ENCODE results near the gene ING5. TPM values are rescaled to one million over a fixed set of nuclear protein-coding genes. Genes with fewer than 3 reads are reported as not detected.

ING5 gene
- total RNA-seq, 1 experiment from 2014 or later, result 45.9 TPM

GRCh38 chr2:241743620-241744019 is 41.8 kb downstream of the ING5 start:
- no peaks in the 10 kb centered on the region for H3K27me3 ChIP-seq (ENCODE audit: insufficient read depth, low read length)
- no peak overlapping the region for H3K27ac ChIP-seq (ENCODE audit: low read depth, low read length)
- peaks cover 8 to 11% of the 10 kb centered on the region in 2 experiments; a peak in 3 of 4 replicates for H3K36me3 ChIP-seq (ENCODE audit: control insufficient read depth in 1 of 2, insufficient read depth in 2 of 2, low read length in 2 of 2)
- BruUV-seq (replicated peaks), result no TSS peak
- CTCF ChIA-PET, result no interaction called here
- POLR2A ChIA-PET, result no interaction called here
- H3K4me2 ChIP-seq (ENCODE audit: low read length), result no peak overlapping the region
- TF ChIP-seq RAD21 (IDR thresholded peaks at IDR 0.05; ENCODE audit: low read depth) (no peak), SRF (IDR thresholded peaks at IDR 0.05; ENCODE audit: low read depth) (no peak), SP1 (IDR thresholded peaks at IDR 0.05; ENCODE audit: low read depth) (no peak), FOSL1 (IDR thresholded peaks at IDR 0.05; ENCODE audit: low read depth) (no peak), ZFX (IDR thresholded peaks at IDR 0.05) (no peak)
- H3K4me3 ChIP-seq (replicated peaks in 1 of 2; ENCODE audit: low read depth in 1 of 2, low read length in 2 of 2), result no peak overlapping the region
- no peak overlapping the region for H2AFZ ChIP-seq (ENCODE audit: low read depth, low read length, poor library complexity, severe bottlenecking)
- H3K9me2 ChIP-seq (ENCODE audit: insufficient read depth), result no peaks in the 10 kb centered on the region
- intact Hi-C loops (cut with micrococcal nuclease), result no loop called here
- RAD21 ChIA-PET (ENCODE audit: low non-redundant PET in 1 of 2, low total read pairs in 2 of 2, uncharacterized antibody in 2 of 2, unreplicated experiment in 2 of 2), result no interaction called here
- no peaks in the 10 kb centered on the region for H3K79me2 ChIP-seq (ENCODE audit: insufficient read depth, low read length)
- H4K20me1 ChIP-seq (ENCODE audit: insufficient read depth), result no peaks in the 10 kb centered on the region
- H3K9ac ChIP-seq (ENCODE audit: low read length), result no peak overlapping the region
- no peaks in the 10 kb centered on the region for H3K9me3 ChIP-seq (ENCODE audit: control insufficient read depth in 1 of 2, insufficient read depth in 1 of 2, low read depth in 1 of 2, low read length in 2 of 2)
- H3K4me1 ChIP-seq (ENCODE audit: control insufficient read depth in 1 of 2, insufficient read depth in 2 of 2, low read length in 2 of 2), result peaks cover 0 to 6% of the 10 kb centered on the region in 2 experiments; a peak in 1 of 4 replicates
- ATAC-seq (no peak), DNase-seq (ENCODE audit: low read depth, low spot score) (no peak)

GRCh38 chr2:241744028-241744754 is 42.4 kb downstream of the ING5 start:
- Histone ChIP-seq H3K9me3 (ENCODE audit: control insufficient read depth in 1 of 2, insufficient read depth in 1 of 2, low read depth in 1 of 2, low read length in 2 of 2) (no peaks in the 10 kb centered on the region), H3K79me2 (ENCODE audit: insufficient read depth, low read length) (no peaks in the 10 kb centered on the region), H4K20me1 (ENCODE audit: insufficient read depth) (no peaks in the 10 kb centered on the region), H3K4me1 (ENCODE audit: control insufficient read depth in 1 of 2, insufficient read depth in 2 of 2, low read length in 2 of 2) (peaks cover 0 to 6% of the 10 kb centered on the region in 2 experiments; a peak in 1 of 4 replicates), H3K9ac (ENCODE audit: low read length) (no peak overlapping the region), H2AFZ (ENCODE audit: low read depth, low read length, poor library complexity, severe bottlenecking) (no peak overlapping the region), H3K27ac (ENCODE audit: low read depth, low read length) (no peak overlapping the region), H3K4me2 (ENCODE audit: low read length) (no peak overlapping the region), H3K27me3 (ENCODE audit: insufficient read depth, low read length) (no peaks in the 10 kb centered on the region), H3K9me2 (ENCODE audit: insufficient read depth) (no peaks in the 10 kb centered on the region), H3K4me3 (replicated peaks in 1 of 2; ENCODE audit: low read depth in 1 of 2, low read length in 2 of 2) (no peak overlapping the region), H3K36me3 (ENCODE audit: control insufficient read depth in 1 of 2, insufficient read depth in 2 of 2, low read length in 2 of 2) (peaks cover 8 to 11% of the 10 kb centered on the region in 2 experiments; a peak in 3 of 4 replicates)
- no peak for TF ChIP-seq REST (IDR thresholded peaks at IDR 0.05; ENCODE audit: low read depth)
- no peak for TF ChIP-seq YY1 (IDR thresholded peaks at IDR 0.05; ENCODE audit: extremely low read depth, insufficient replicate concordance, low read depth, low read length)
- no peak for TF ChIP-seq JUND (IDR thresholded peaks at IDR 0.05)
- TF ChIP-seq, protein P1, sequence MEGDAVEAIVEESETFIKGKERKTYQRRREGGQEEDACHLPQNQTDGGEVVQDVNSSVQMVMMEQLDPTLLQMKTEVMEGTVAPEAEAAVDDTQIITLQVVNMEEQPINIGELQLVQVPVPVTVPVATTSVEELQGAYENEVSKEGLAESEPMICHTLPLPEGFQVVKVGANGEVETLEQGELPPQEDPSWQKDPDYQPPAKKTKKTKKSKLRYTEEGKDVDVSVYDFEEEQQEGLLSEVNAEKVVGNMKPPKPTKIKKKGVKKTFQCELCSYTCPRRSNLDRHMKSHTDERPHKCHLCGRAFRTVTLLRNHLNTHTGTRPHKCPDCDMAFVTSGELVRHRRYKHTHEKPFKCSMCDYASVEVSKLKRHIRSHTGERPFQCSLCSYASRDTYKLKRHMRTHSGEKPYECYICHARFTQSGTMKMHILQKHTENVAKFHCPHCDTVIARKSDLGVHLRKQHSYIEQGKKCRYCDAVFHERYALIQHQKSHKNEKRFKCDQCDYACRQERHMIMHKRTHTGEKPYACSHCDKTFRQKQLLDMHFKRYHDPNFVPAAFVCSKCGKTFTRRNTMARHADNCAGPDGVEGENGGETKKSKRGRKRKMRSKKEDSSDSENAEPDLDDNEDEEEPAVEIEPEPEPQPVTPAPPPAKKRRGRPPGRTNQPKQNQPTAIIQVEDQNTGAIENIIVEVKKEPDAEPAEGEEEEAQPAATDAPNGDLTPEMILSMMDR (IDR thresholded peaks at IDR 0.05 in 2 of 3, conservative IDR thresholded peaks at IDR 0.05 in 1 of 3; ENCODE audit: borderline replicate concordance in 1 of 3, insufficient read depth in 1 of 3, low read depth in 2 of 3, low read length in 2 of 3), result no peak
- no peak for TF ChIP-seq TCF7L2 (IDR thresholded peaks at IDR 0.05; ENCODE audit: borderline replicate concordance, extremely low read depth, insufficient read depth, insufficient read length)
- DNase-seq (ENCODE audit: low read depth, low spot score), result no peak
- ATAC-seq, result no peak
- intact Hi-C loops (cut with micrococcal nuclease), result no loop called here
- BruUV-seq (replicated peaks), result no TSS peak
- RAD21 ChIA-PET (ENCODE audit: low non-redundant PET in 1 of 2, low total read pairs in 2 of 2, uncharacterized antibody in 2 of 2, unreplicated experiment in 2 of 2), result no interaction called here
- CTCF ChIA-PET, result no interaction called here
- POLR2A ChIA-PET, result no interaction called here
